ENCODE results near the gene ARNT2.

GRCh38 chr15:80633221-80633620, 229.0 kb downstream of the ARNT2 start:
- TF ChIP-seq, protein P1, sequence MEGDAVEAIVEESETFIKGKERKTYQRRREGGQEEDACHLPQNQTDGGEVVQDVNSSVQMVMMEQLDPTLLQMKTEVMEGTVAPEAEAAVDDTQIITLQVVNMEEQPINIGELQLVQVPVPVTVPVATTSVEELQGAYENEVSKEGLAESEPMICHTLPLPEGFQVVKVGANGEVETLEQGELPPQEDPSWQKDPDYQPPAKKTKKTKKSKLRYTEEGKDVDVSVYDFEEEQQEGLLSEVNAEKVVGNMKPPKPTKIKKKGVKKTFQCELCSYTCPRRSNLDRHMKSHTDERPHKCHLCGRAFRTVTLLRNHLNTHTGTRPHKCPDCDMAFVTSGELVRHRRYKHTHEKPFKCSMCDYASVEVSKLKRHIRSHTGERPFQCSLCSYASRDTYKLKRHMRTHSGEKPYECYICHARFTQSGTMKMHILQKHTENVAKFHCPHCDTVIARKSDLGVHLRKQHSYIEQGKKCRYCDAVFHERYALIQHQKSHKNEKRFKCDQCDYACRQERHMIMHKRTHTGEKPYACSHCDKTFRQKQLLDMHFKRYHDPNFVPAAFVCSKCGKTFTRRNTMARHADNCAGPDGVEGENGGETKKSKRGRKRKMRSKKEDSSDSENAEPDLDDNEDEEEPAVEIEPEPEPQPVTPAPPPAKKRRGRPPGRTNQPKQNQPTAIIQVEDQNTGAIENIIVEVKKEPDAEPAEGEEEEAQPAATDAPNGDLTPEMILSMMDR (IDR thresholded peaks at IDR 0.05): no peak
- TF ChIP-seq POLR2A (IDR thresholded peaks at IDR 0.05): no peak
